Cardiac fibroblast (primary cell): ENCODE measurements around the gene SAMD11.

Experiments used
- DNase-seq, 2 donors: peaks; one replicate each; pipeline versions ENCODE4 v3.0.0 to v3.0.0-alpha.2; 2010; ENCODE audit warnings: low read depth in 2 of 2
- H3K4me3 ChIP-seq, 2 donors: replicated peaks in 1 of 2; 1 replicate in 1 of 2; 2 replicates in 1 of 2; pipeline ENCODE4 v1.5.1; 2011; ENCODE audit warnings: low read depth in 2 of 2, low read length in 2 of 2, mild to moderate bottlenecking in 2 of 2, moderate library complexity in 1 of 2
- TF ChIP-seq, protein P1 (sequence below): IDR thresholded peaks from one replicate; pipeline ENCODE4 v1.5.1; 2011; ENCODE audit warnings: low read depth, mild to moderate bottlenecking, low read length, inconsistent platforms

SAMD11 gene

DNA sequence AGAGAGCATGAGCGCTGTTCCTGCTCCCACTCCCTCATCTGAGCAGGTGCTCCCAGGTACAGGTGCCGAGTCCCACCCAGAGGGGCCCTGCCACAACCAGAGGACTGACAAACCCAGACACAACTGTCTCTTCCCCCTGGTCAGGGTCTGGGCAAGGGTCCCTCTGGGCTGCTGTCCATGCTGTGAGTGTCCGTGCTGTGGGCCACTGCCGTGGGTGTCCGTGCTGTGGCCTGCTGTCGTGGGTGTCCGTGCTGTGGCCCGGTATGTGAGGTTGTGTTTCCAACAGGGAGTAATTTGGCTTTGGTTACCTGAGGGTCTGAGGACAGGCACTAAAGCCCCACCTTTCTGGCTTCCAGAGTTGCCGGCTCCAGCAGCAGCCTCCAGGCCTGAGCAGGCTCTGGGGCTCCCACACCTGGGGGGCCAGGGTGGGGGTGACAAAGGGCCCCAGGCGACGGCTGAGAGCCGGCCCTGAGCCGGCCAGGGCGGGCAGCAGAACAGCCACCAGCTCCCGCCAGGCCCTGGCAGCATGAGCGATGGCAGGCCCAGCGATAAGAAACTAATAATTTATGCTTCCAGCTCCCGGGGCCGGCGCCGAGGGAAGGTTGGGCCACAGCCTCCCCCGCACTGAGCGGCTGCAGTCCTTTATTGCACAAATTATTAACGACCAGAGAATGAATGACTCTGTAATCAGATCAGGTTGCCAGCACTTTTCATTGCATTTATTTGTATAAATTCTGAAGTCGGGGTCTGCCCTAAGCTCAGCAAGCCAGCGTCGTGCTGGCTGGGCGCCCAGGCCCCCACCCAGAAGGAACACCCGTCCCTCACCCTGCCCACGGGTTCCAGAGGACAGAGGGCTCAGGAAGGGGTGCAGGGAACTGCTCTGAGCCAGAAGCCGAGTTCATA is 7.3 kb upstream of the SAMD11 start:
- H3K4me3 ChIP-seq: no peak overlapping the region
- no peak for DNase-seq
- TF ChIP-seq, protein P1, sequence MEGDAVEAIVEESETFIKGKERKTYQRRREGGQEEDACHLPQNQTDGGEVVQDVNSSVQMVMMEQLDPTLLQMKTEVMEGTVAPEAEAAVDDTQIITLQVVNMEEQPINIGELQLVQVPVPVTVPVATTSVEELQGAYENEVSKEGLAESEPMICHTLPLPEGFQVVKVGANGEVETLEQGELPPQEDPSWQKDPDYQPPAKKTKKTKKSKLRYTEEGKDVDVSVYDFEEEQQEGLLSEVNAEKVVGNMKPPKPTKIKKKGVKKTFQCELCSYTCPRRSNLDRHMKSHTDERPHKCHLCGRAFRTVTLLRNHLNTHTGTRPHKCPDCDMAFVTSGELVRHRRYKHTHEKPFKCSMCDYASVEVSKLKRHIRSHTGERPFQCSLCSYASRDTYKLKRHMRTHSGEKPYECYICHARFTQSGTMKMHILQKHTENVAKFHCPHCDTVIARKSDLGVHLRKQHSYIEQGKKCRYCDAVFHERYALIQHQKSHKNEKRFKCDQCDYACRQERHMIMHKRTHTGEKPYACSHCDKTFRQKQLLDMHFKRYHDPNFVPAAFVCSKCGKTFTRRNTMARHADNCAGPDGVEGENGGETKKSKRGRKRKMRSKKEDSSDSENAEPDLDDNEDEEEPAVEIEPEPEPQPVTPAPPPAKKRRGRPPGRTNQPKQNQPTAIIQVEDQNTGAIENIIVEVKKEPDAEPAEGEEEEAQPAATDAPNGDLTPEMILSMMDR: no peak

DNA sequence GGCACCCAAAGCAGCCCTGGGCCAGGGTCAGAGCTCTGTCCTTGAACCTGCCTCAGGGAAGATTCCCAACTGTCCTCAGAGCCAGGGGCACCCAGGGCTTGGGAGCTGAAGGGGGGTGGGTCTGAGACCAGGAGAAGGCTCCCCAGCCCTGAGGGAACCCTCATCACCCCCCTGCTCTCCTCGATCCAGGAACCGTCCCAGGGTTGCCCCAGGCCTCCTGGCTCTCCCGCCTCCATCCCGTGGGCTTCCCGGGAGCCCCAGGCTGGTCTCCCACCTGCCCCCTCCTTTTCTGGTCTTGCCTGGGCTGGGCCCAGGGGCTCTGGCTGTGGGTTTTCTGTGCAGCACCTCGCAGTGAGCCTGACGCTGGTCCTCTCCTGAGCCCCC is 6.7 kb upstream of the SAMD11 start:
- no peak overlapping the region for H3K4me3 ChIP-seq
- no peak for DNase-seq
- TF ChIP-seq, protein P1: no peak

DNA sequence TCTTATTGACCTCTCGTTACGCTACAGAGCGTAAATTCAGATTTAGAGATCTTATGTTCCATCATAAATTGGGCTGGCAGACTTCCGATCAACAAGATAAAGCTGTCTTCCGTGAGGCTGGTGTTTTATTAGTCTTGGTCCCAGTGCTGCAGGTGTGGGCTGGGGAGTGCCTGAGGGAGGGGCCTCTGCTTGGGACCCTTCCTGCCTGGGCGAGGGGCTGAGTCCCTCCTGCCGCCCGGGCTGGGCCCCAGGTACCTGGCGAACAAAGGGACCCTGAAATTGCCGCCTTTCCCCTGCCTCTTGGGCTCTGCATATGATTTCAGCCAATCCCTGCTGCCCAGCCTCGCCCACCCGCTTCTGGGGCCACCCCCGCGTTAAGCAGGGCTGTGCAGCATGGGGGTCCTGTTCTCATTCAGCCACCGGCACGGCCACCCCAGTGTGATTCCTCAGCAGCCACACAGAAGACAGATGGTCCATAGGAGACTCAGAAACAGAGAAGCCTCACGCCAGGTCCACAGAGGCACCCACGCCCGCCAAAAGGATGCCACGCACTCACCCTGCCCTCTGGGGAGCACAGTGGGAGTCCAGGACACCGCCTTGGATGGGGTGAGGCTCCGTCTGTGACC is 6.1 kb upstream of the SAMD11 start:
- no peak overlapping the region for H3K4me3 ChIP-seq
- DNase-seq: no peak
- TF ChIP-seq, protein P1: no peak

DNA sequence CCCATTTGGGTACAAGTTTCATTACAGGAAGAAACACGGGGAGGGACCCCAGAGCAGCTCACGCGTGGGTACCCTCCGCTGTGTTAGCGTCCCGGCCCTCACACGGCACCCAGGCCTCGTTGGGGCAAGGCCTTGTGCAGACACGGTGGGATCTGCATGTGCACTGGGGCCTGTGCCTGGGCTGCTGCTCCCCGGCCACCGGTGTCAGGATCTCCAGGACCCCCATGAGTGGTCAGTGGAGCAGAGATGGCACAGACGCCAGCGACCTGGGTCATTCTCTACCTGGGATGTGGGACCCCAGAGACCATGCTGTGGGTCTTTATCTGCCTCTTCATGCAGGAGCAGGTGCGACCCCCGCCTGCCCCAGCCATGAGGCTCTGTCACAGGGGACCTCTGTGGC is 5.4 kb upstream of the SAMD11 start:
- no peak overlapping the region for H3K4me3 ChIP-seq
- TF ChIP-seq, protein P1: no peak
- no peak for DNase-seq

DNA sequence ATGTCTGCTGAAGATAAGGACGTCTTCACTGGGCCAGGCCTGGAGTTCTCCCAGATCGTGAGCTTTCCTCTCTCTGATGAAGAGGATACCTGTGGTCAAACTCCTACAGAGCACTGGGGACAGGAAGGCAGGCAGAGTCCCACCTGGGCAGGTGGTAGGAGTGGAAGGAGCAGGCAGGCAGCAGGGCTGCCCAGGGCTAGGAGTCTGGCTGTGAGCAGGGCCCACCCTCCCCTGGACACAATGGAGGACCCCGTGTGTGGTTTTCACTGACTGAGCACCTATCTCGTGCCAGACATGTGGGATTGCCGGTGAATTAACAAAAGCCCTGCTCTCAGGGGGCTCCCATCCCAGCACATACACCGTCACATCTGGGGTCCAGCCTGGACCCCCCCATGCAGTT is 4.9 kb upstream of the SAMD11 start:
- DNase-seq: no peak
- no peak overlapping the region for H3K4me3 ChIP-seq
- TF ChIP-seq, protein P1: no peak

DNA sequence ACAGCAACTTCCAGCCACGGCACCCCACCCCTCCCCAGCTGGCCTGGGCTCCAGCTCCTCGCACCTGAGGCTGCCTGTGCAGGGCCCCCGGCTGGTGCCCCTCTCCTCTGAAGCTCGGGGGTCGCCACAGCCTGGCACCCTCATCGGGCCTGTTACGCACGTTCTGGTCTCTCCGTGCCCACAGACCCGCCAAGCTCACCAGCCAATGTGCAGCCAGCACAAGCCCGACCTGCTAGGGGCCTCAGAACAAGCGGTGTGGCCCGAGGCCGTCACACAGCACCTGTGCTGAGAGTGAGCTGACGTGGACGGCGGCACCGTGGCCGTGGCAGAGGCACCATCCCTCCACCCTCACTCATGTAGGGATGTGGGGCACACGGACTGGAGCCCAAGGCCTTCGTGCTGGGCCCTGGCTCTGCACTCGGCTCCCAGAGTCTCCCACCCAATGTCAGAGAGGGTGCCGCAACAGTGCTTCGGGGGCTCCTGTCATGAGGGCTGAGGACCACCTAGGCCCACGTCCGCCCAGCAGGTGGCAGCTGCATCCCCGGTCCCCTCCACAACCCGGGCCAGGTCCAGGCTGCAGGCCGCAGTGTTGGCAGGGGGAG is 4.4 kb upstream of the SAMD11 start:
- H3K4me3 ChIP-seq: no peak overlapping the region
- no peak for DNase-seq
- TF ChIP-seq, protein P1: no peak
